ENCODE results near the gene SH2D3C. TPM values are rescaled to one million over a fixed set of nuclear protein-coding genes. Genes with fewer than 3 reads are reported as not detected.
A peak's percentile ranks its signal among the peaks of the same experiment; 100 is the strongest.

Gene SH2D3C, protein sequence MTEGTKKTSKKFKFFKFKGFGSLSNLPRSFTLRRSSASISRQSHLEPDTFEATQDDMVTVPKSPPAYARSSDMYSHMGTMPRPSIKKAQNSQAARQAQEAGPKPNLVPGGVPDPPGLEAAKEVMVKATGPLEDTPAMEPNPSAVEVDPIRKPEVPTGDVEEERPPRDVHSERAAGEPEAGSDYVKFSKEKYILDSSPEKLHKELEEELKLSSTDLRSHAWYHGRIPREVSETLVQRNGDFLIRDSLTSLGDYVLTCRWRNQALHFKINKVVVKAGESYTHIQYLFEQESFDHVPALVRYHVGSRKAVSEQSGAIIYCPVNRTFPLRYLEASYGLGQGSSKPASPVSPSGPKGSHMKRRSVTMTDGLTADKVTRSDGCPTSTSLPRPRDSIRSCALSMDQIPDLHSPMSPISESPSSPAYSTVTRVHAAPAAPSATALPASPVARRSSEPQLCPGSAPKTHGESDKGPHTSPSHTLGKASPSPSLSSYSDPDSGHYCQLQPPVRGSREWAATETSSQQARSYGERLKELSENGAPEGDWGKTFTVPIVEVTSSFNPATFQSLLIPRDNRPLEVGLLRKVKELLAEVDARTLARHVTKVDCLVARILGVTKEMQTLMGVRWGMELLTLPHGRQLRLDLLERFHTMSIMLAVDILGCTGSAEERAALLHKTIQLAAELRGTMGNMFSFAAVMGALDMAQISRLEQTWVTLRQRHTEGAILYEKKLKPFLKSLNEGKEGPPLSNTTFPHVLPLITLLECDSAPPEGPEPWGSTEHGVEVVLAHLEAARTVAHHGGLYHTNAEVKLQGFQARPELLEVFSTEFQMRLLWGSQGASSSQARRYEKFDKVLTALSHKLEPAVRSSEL
- total RNA-seq: 1.9 TPM

DNA sequence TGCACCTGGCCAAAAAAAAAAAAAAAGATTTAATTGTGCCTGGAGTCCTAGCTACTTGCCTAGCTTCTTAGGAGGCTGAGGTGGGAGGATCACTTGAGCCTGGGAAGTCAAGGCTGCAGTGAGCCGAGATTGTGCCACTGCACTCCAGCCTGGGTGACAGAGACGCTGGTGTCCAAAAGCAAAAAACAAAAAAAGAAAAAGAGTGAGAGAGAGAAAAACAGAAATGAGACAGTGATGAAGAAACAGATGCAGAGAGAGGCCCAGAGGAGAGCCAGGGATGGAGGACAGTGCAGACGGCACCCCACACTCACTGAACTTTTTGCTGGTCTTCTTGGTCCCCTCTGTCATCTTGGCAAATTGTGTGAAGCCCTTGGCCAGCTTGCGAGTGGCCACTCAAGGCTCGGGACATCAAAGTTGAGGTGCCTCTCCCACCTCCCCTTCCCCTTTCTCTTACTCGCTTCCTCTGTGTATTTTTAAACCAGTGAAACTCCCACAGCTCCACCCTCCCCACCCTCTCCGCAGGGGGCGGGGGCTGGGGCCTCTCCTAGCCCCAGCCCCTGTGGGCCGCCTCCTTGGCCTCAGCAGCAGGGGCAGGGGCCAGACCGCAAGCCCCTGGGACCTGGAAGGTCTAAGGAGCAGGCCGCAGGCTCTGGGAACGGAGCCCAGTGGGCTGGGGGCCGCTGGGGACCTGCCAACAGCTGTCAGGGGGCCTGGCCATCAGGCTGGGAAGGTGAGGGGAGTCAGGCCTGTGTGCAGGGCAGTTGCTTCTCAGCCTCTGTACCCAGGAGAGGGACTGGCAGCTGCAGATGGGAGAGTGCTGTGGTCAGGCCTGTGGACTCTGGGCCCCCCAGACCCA lies at the start of gene SH2D3C:
SH2D3C (minus strand) TSS at position 387 of the 856 bp plus-strand sequence; CDS start at position 348, 39 bp downstream.
- ATAC-seq: peak; percentile 17

DNA sequence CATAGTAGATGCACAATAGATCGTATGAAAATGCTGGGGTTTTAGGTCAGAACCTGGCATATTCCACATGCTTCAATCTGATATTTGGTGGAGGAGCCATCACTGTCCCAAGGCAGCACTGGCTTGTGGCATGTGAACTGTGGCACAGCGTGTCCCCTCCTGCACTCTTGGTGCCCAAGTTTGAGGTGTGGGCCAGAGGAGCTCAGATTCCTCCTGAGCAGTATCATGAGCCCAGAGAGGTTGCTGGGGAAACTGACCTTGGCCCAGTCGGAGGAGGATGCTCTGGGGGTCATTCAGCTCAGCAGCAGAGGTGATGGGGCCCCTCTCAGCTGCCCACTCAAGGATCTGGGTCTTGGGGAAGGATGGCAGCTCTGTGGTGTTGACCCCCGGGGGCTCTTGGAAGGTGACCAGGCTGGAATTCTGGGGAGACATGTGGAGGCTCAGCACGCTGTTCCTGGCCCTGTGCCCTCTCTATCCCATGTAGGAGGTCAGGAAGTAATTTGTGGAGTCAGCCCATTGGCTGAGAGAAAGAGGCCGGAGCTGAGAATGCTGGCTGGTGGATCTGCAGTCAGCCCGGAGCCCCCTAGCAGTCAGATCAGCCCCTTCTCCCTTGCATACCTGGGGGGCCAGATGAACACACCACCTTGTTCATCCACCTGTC lies 47.9 kb upstream of the SH2D3C start:
- ATAC-seq: no peak

DNA sequence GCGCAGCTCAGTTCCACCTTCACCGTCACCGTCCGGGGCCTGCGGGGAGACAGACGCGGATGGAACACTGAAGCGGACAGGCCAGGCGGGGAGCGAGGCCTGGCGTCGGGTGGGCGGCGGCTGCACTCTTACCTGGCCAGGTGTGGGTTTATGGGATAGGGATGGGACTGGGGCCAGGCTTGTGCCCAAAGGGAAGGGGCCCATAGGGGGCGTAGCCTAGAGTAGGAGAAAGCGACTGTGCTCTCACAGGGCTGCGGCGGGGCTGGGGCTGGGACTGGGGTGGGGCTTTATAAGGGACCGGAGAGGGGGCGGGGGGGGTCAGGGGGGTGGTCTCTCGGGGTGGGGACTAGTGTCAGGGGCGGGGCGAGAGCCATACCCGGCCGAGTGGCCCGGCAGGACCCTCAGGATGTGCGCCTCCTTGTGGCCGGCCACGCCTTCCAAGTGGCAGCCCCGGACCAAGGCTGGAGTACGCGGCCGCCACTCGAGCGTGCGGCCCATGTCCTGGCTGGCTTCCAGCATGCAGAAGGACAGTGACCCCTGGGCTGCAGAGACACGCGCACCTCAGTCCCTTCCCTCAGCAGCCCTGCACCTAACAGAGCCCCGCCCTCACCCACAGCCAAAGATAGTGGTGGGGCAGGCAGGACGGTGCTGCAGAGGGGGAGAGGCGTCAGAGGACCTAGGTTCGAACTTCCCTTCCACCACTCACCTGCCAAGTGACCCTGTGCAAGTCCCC lies 47.0 kb upstream of the SH2D3C start:
- peak; percentile 19 for ATAC-seq

DNA sequence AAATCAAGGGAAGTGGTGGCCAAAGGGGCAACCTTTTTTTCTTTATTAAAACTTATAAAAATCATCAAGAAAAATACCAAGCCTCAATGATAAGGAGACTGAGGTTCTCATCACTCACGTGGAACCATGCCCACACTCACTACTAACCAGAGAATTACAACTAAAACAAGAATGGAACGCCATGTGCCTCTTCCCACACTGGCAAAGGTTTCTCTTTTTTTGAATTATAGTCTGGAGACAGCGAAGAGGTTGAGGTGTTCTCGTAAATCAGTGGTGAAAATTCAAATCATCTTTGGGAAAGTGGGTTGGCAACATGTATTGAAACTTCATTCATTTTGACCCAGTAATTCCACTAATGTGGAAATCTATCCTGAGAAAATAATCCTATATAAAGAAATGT lies 43.6 kb upstream of the SH2D3C start:
- no peak for ATAC-seq

DNA sequence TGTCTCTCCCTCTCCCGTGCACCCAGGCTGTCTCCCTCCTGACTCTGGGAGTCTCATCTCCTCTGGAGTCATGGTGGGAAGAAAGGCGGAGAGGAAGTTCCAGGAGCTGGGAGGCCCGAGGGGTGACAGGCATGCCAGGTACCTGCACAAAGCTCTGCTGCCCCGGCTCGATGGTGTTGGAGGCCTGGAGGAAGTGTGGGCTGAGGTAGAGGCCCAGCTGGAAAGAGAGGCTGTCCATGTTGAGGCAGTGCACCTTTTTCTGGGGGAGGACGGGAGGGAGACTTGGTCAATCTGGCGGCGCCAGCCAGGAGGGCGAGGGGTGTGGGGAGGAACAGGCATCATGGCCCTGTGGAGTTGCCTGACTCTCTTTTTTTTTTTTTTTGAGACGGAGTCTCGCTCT lies 40.1 kb upstream of the SH2D3C start:
- no peak for ATAC-seq

DNA sequence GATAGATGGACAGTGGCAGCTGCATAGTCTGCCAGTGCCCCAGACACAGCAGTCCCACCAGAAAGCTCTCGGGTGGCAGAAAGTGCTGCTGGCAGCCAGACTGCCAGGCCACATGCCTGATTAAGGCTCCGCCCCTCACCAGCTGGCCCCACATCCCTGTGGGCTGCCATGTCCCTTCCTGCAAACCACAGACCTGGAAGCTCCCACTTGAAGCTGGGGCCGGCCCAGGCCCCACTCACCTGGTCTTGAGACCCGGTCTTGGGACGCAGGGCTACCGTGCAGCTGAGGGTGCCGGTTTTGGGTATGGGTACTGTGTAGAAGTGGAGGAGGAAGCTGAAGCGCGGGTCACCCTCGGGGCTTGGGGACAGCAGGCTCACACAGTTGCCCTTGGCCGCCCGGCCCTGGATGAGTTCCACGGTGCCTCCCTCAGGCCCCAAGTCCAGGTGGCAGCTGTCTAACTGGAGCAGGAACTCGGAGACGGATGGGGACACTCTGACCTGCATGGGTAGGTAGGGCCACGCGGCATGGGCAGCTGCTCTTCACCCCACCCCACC lies 39.5 kb upstream of the SH2D3C start:
- ATAC-seq: peak; percentile 2

DNA sequence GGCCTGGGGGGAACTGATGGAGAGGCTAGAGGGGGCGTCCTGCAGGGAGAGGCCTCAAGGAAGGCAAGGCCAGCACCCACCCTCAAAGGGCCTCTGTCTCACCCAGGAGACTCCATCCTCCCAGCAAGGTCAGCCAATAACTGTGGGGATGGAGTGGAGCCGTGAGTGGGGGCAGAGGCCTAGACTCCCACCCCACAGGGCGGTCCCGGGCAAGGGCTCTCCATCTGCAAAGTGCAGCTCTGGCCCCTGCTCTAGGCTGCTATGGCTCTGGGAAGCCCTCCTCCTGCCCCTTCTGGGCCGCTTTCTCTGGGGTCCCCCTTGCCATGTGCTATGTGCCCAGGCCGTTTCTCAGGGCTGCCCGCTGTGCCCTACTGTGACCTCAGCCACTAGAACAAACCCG lies 38.3 kb upstream of the SH2D3C start:
- ATAC-seq: no peak

DNA sequence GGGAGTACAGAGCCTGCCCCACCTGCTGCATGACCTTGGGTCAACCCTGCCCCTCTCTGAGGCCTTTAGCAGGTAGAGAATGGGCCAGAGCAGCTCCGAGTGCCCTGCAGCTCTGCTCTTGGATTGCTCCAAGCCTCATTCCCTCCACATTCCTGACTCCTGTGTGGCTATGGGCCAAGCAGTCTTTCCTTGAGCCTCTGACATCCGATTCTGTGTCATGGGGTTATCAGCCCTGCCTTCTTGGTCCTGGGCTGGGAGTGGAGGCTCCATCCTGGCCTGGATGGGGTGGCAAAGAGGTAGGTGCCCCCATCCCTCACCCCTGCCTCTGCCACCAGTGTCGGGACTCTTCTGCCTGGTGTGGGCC lies 37.9 kb upstream of the SH2D3C start:
- ATAC-seq: no peak

DNA sequence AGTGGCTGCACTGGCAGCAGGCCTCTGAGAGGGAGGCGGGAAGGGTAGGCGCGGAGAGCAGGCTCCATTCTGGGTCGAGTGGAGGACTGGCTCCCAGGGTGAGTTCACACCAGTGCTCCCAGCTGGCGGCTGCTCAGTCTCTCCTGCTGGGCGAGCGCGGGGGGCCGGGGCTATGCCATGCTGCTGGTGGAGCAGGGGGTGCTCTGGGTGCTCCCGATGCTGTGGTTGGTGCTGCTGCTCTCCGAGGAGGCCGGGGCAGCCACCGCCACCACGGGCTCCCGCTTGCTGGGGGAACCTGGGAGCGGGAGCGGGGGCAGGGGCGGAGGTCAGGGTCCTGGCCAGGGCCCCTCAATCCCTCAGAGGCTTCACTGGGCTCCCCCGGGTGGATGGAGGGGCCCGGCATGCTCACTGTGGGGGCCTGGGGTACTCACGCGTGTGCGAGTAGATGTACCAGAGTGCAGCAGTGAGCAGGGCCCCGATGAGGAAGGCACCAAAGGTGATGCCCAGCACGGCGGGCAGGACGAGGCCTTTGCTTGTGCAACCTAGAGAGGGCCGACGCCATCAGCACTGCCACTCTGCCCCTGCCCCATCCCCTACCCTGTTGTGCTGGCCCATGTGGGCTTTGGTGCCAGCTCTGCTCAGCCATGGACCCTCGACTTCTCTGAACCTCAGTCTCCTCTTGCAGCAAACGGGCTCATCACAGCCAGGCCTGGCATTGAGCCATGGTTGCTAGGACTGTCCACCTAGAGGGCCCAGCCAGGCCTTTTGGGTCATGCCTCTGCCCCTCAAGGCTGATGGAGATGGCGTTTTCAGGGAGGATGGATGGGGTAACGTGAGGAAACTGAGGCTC lies 37.3 kb upstream of the SH2D3C start:
- ATAC-seq: no peak

DNA sequence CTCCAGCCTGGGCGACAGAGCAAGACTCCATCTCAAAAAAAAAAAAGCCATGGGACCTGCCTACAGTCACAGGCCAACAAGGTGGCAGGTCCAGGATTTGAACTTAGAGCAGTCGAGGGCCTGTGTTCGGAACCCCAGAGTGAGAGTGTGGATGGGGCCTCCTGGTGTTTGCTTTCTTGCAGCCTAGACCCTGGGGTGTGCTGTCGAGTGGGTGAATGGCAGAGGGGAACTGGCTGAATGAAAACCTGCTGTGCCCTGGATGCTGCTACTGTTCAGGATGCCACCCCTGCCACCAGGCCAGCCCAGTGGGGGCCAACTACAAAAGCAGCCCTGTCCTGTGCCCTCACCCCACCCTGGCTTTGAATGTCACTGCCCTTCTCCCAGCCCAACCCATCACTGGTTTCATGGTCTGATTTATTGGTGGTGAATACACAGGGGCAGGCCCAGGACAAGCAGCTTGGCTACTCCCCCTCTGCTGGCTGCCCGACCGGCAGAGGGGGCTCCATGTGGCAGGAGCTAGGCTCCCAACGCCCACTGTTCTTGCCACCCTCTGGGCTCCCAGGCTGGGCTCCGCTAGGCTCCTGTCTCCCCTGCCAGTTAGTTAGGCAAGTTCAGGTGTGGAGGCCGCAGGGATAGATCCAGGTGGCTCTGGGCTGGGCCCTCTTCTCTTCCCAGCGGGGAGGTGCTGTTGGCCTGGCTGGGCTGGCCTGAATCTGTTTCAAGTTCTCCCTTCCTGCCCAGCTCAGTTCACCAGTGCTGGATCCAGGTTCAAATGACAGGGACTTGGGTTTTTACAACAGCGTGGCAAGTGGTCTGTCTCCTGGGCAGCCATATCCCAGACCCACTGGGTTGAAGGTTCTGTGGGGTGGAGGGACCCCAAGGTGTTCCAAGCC lies 36.4 kb upstream of the SH2D3C start:
- ATAC-seq: no peak

DNA sequence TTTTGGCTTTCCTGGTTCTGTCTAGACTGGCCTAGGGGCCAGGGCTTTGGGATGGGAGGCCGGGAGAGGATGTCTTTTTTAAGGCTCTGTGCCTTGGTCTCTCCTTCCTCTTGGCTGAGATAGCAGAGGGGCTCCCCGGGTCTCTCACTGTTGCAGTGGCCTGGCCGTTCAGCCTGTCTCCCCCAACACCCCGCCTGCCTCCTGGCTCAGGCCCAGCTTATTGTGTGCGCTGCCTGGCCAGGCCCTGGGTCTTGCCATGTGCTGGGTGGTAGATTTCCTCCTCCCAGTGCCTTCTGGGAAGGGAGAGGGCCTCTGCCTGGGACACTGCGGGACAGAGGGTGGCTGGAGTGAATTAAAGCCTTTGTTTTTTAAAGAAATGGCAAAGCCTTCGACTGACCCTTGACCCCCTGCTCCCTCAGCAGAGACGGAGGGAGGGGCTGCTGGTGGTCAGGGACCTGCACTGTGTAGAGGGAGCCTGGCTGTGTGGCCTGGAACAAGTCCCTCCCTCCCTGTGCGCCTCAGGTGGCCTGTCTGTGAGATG lies 35.3 kb upstream of the SH2D3C start:
- ATAC-seq: no peak

DNA sequence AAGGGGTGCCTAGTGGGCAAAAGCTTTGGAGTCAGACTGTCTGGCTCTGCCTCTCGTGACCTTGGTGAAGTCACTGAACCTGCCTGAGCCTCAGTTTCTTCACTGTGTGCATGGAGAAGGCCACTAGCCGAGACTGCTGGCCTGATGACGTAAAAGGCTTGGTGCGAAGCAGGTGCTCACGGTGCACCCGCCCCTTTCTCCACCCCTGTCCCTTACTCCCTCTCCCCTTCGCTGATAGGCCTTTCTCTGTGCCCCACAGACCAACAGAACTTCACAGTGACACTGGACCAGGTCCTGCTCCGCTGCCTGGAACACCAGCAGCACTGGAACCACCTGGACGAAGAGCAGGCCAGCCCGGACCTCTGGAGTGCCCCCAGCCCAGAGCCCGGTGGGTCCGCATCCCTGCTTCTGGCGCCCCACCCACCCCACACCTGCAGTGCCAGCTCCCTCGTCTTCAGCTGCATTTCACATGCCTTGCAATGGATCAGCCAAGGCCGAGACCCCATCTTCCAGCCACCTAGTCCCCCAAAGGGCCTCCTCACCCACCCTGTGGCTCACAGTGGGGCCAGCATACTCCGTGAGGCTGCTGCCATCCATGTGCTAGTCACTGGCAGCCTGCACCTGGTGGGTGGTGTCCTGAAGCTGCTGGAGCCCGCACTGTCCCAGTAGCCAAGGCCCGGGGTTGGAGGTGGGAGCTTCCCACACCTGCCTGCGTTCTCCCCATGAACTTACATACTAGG lies 34.6 kb upstream of the SH2D3C start:
- no peak for ATAC-seq

DNA sequence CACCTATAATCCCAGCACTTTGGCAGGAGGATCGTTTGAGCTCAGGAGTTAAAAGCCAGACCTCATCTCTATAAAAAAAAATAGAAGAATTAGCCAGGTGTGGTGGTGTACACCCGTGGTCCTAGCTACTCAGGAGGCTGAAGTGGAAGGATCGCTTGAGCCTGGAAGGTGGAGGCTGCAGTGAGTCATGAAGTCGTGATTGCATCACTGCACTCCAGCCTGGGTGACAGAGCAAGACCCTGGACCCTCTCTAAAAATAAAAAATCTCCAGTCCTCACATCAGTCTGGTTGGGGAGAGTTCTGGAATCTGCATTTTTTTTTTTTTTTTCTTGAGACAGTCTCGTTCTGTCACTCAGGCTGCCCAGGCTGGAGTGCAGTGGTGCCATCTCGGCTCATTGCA lies 33.5 kb upstream of the SH2D3C start:
- ATAC-seq: no peak

DNA sequence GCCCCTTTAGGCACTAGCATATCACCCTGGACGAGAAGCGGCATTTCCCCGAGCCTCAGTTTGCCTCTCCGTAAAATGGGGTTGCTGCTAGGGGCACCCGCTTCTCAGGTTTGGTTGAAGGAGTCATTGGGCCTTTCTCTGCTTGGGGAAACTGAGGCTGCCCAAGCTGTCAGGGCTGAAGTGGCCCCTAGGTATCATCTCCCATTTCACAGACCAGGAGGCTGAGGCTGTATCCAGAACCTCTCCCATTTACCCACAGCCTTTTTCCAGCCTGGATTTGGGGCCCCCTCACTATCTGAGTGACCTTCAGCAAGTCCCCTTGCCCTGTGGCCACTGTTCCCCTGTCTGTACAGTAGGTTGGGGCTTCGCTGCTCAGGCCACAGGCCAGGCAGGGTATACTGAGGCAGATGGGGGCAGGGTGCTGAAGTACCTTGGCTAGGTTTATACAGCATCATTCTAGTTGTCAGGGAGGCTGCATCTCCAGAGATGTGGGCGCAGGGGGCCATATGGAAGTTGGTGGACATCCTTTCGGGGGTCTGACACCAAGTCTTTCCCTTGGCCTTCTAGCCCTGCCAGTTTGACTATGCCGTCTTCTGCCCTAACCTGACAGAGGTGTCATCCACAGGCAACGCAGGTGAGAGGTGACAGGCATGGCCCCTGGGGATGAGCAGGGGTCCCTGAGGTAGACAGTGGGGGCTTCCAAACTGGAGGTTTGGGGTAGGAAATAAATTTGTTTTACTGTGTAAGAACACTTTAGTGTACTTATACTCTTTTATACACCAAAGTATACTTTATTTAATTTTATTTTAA lies 32.1 kb upstream of the SH2D3C start:
- ATAC-seq: no peak

DNA sequence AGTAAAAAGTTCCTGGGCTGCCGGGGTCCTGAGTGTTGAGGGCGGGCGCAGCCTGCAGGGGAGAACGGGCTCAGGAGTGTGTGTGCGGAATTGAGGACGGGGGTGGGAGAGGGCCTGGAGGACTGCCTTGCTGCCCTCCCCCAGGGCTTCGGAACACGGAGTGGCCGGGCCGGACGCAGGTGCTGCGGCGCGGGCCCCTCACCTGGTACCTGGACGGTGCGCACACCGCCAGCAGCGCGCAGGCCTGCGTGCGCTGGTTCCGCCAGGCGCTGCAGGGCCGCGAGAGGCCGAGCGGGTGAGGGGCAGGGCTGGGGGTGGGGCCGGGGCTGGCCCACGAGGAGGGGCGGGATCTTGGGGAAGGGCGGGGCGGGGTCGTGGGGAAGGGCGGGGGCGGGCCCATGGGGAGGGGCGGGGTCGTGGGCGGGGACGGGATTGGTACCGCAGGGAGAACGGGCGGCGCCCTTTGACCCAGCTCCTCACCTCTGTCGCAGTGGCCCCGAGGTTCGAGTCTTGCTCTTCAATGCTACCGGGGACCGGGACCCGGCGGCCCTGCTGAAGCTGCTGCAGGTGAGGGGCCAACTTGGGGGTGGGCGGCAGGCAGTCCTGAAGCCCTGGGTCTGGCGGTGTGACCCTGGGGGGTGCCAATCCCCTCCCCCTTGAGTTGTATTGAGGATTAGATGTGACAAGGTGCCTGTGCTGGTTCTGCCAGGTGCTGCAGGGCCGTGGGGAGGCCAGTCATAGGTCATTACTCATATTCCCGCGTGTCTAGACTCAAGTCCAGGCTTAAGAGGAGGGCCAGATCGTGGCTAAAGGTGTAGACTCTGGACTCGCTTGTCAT lies 31.3 kb upstream of the SH2D3C start:
- ATAC-seq: peak; percentile 63

DNA sequence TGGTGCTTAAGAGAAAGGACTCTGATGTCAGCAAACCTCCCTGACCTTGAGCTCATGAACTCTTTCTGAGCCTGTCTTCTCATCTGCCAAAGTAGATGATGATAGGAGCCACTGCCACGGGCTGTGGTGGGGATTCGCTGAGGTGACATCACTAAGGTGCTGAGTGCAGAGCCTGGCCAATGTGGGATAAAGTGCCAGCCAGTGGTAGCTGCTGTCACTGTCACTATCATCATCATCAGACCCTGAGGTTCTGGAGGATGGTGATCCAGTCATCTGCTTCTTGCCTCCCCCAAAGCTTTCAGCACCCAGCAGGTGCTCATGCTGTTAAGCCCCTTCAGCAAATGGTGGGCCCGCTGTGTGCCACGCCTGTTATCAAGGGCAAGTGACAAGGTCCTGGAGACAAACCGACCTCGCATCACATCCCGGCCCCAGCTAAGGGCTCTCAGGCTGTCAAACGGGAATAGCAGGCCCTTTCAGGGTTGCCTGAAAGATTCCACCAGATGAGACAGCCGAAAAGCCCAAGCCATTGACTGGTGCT lies 30.6 kb upstream of the SH2D3C start:
- ATAC-seq: no peak
